Activated T-helper 2 cell treated with anti-CD3 and anti-CD28 coated beads, Interferon-gamma antibody, Interleukin-2, Interleukin-4, amounts not matched to agents 10 μg/mL and 5 μg/mL and 100 μg/mL, durations not matched to agents 14 hours and 24 hours and 36 hours (primary cell): ENCODE results near the gene OR2J2. TPM values are rescaled to one million over a fixed set of nuclear protein-coding genes. Genes with fewer than 3 reads are reported as not detected.
"Not testable (repeated sequence)": the region's sequence is repeated elsewhere in the genome, so short reads cannot be mapped to it uniquely, and the experiment has no call there.

Experiments
- DNase-seq: peaks from one replicate; pipeline ENCODE4 v3.0.0; 2021; ENCODE audit warnings: low spot score
- H3K27ac Mint-ChIP-seq: one replicate; pipeline ENCODE4 v1.8.0; 2021; ENCODE audit warnings: mixed read lengths
- H3K27me3 Mint-ChIP-seq: one replicate; pipeline ENCODE4 v1.8.0; 2021; ENCODE audit warnings: low read depth, mixed read lengths
- H3K36me3 Mint-ChIP-seq: one replicate; pipeline ENCODE4 v1.8.0; 2021; ENCODE audit warnings: low read depth, mixed read lengths
- H3K4me1 Mint-ChIP-seq: one replicate; pipeline ENCODE4 v1.8.0; 2021; ENCODE audit warnings: low read depth, mixed read lengths
- H3K4me3 Mint-ChIP-seq: one replicate; pipeline ENCODE4 v1.8.0; 2021; ENCODE audit warnings: low read depth, mild to moderate bottlenecking, moderate library complexity, mixed read lengths
- H3K9me3 Mint-ChIP-seq: one replicate; pipeline ENCODE4 v1.8.0; 2021; ENCODE audit warnings: mixed read lengths
- intact Hi-C: fragments of 100-400 bp; cut with micrococcal nuclease; formaldehyde crosslinking; loops from one replicate; pipeline ENCODE4 v1.15.1; 2023
- total RNA-seq: library from RNA; stranded (reverse); gene quantifications from 2 replicates; pipeline ENCODE4 v1.2.3, GENCODE V29; 2022

The OR2J2 gene
- total RNA-seq, 1 donor from 2014 or later, result not detected

- Mint-ChIP-seq H3K36me3 (no peaks in the 10 kb centered on the region), H3K27me3 (peaks cover 1% of the 10 kb centered on the region), H3K27ac (no peak overlapping the region), H3K4me3 (no peak overlapping the region), H3K9me3 (no peaks in the 10 kb centered on the region), H3K4me1 (no peaks in the 10 kb centered on the region)
- intact Hi-C loops, result no loop called here
- no peak for DNase-seq
Observed at GRCh38 chr6:29171736-29172135, 1.0 kb downstream of the OR2J2 start.

- H3K36me3 Mint-ChIP-seq, result no peaks in the 10 kb centered on the region
- no peak for DNase-seq
- no peak overlapping the region for H3K27ac Mint-ChIP-seq
- no peak overlapping the region for H3K4me3 Mint-ChIP-seq
- H3K9me3 Mint-ChIP-seq, result no peaks in the 10 kb centered on the region
- H3K27me3 Mint-ChIP-seq, result no peaks in the 10 kb centered on the region
- H3K4me1 Mint-ChIP-seq, result no peaks in the 10 kb centered on the region
- intact Hi-C loops, result no loop called here
Observed at GRCh38 chr6:29183594-29183993, 12.9 kb downstream of the OR2J2 start.

- H3K27me3 Mint-ChIP-seq, H3K4me1 Mint-ChIP-seq, H3K9me3 Mint-ChIP-seq: not testable (repeated sequence)
Observed at GRCh38 chr6:29188659-29189058, 18.0 kb downstream of the OR2J2 start.

GRCh38 chr6:29200767-29201662 lies 30.3 kb downstream of the OR2J2 start:
- Mint-ChIP-seq H3K9me3 (no peaks in the 10 kb centered on the region), H3K4me1 (no peaks in the 10 kb centered on the region), H3K27me3 (no peaks in the 10 kb centered on the region), H3K36me3 (no peaks in the 10 kb centered on the region), H3K4me3 (no peak overlapping the region), H3K27ac (no peak overlapping the region)
- DNase-seq, result no peak
- intact Hi-C loops, result no loop called here

More at GRCh38 chr6:29188659-29189058, 18.0 kb downstream of the OR2J2 start:
- H3K27ac Mint-ChIP-seq, DNase-seq, intact Hi-C loops, H3K4me3 Mint-ChIP-seq, H3K36me3 Mint-ChIP-seq: not testable (repeated sequence)

- Mint-ChIP-seq H3K9me3 (no peaks in the 10 kb centered on the region), H3K36me3 (no peaks in the 10 kb centered on the region), H3K4me1 (no peaks in the 10 kb centered on the region), H3K4me3 (no peak overlapping the region), H3K27me3 (peaks cover 3% of the 10 kb centered on the region), H3K27ac (no peak overlapping the region)
- DNase-seq, result no peak
- intact Hi-C loops, result no loop called here
Observed at GRCh38 chr6:29201966-29202365, 31.3 kb downstream of the OR2J2 start.

GRCh38 chr6:29211488-29211887 lies 40.8 kb downstream of the OR2J2 start:
- Mint-ChIP-seq H3K9me3 (no peaks in the 10 kb centered on the region), H3K36me3 (no peaks in the 10 kb centered on the region), H3K4me3 (no peak overlapping the region), H3K27ac (no peak overlapping the region), H3K4me1 (no peaks in the 10 kb centered on the region), H3K27me3 (peaks cover 7% of the 10 kb centered on the region)
- no peak for DNase-seq
- intact Hi-C loops, result no loop called here

- H3K9me3 Mint-ChIP-seq, result no peaks in the 10 kb centered on the region
- no peaks in the 10 kb centered on the region for H3K36me3 Mint-ChIP-seq
- DNase-seq, result no peak
- H3K27ac Mint-ChIP-seq, result no peak overlapping the region
- intact Hi-C loops, result no loop called here
- H3K4me1 Mint-ChIP-seq, result no peaks in the 10 kb centered on the region
- no peak overlapping the region for H3K4me3 Mint-ChIP-seq
- H3K27me3 Mint-ChIP-seq, result peaks cover 4% of the 10 kb centered on the region
Observed at GRCh38 chr6:29216528-29216927, 45.8 kb downstream of the OR2J2 start.

GRCh38 chr6:29217242-29217641 lies 46.5 kb downstream of the OR2J2 start:
- H3K27me3 Mint-ChIP-seq, H3K4me3 Mint-ChIP-seq, H3K4me1 Mint-ChIP-seq, DNase-seq, intact Hi-C loops, H3K27ac Mint-ChIP-seq, H3K36me3 Mint-ChIP-seq, H3K9me3 Mint-ChIP-seq: not testable (repeated sequence)

- H3K4me3 Mint-ChIP-seq, DNase-seq, H3K27ac Mint-ChIP-seq, H3K27me3 Mint-ChIP-seq, intact Hi-C loops, H3K4me1 Mint-ChIP-seq, H3K9me3 Mint-ChIP-seq, H3K36me3 Mint-ChIP-seq: not testable (repeated sequence)
Observed at GRCh38 chr6:29218056-29218455, 47.3 kb downstream of the OR2J2 start.

Other genes starting within 250 kb of the OR2J2 start
- 64.4 and 69.6 TPM in 2 replicates for gene TRIM27, start 246.9 kb upstream of the OR2J2 start, total RNA-seq
- gene ZNF311, start 165.6 kb upstream of the OR2J2 start, total RNA-seq, result 0.59 and 0.87 TPM in 2 replicates
- not detected in 2 replicates for gene OR2W1, start 125.7 kb upstream of the OR2J2 start, total RNA-seq
- gene OR2B3, start 83.6 kb upstream of the OR2J2 start, total RNA-seq, result not detected in 2 replicates
- gene OR2J1, start 71.4 kb upstream of the OR2J2 start, total RNA-seq, result not detected in 2 replicates
- gene OR2J3, start 62.8 kb upstream of the OR2J2 start, total RNA-seq, result not detected in 2 replicates
- gene OR14J1, start 130.8 kb downstream of the OR2J2 start, total RNA-seq, result not detected in 2 replicates
- gene OR5V1, start 198.0 kb downstream of the OR2J2 start, total RNA-seq, result not detected in 2 replicates
- gene OR12D3, start 204.4 kb downstream of the OR2J2 start, total RNA-seq, result not detected in 2 replicates
- not detected in 2 replicates for gene OR12D2, start 224.7 kb downstream of the OR2J2 start, total RNA-seq
- gene OR12D1, start 244.0 kb downstream of the OR2J2 start, total RNA-seq, result not detected in 2 replicates